AG20443 (cell line): Measurements from ENCODE around the gene SOX11.

Experiments used
- DNase-seq: peaks from one replicate; pipeline ENCODE4 v3.0.0; 2012; ENCODE audit warnings: low spot score, mixed read lengths

SOX11 gene

GRCh38 chr2:5691221-5691984, 781 bp upstream of the SOX11 start:
- no peak for DNase-seq

DNA sequence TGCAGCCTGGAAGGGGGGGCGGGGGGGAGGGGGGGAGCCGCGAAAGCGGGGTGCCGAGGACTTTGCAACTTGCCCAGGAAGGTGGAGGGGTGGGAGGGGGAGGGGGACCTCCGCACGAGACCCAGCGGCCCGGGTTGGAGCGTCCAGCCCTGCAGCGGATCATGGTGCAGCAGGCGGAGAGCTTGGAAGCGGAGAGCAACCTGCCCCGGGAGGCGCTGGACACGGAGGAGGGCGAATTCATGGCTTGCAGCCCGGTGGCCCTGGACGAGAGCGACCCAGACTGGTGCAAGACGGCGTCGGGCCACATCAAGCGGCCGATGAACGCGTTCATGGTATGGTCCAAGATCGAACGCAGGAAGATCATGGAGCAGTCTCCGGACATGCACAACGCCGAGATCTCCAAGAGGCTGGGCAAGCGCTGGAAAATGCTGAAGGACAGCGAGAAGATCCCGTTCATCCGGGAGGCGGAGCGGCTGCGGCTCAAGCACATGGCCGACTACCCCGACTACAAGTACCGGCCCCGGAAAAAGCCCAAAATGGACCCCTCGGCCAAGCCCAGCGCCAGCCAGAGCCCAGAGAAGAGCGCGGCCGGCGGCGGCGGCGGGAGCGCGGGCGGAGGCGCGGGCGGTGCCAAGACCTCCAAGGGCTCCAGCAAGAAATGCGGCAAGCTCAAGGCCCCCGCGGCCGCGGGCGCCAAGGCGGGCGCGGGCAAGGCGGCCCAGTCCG, 540 bp downstream of the SOX11 start:
- no peak for DNase-seq

DNA sequence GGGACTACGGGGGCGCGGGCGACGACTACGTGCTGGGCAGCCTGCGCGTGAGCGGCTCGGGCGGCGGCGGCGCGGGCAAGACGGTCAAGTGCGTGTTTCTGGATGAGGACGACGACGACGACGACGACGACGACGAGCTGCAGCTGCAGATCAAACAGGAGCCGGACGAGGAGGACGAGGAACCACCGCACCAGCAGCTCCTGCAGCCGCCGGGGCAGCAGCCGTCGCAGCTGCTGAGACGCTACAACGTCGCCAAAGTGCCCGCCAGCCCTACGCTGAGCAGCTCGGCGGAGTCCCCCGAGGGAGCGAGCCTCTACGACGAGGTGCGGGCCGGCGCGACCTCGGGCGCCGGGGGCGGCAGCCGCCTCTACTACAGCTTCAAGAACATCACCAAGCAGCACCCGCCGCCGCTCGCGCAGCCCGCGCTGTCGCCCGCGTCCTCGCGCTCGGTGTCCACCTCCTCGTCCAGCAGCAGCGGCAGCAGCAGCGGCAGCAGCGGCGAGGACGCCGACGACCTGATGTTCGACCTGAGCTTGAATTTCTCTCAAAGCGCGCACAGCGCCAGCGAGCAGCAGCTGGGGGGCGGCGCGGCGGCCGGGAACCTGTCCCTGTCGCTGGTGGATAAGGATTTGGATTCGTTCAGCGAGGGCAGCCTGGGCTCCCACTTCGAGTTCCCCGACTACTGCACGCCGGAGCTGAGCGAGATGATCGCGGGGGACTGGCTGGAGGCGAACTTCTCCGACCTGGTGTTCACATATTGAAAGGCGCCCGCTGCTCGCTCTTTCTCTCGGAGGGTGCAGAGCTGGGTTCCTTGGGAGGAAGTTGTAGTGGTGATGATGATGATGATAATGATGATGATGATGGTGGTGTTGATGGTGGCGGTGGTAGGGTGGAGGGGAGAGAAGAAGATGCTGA, 1.4 kb downstream of the SOX11 start:
- DNase-seq = no peak

GRCh38 chr2:5694306-5694705, 2.1 kb downstream of the SOX11 start:
- no peak for DNase-seq

DNA sequence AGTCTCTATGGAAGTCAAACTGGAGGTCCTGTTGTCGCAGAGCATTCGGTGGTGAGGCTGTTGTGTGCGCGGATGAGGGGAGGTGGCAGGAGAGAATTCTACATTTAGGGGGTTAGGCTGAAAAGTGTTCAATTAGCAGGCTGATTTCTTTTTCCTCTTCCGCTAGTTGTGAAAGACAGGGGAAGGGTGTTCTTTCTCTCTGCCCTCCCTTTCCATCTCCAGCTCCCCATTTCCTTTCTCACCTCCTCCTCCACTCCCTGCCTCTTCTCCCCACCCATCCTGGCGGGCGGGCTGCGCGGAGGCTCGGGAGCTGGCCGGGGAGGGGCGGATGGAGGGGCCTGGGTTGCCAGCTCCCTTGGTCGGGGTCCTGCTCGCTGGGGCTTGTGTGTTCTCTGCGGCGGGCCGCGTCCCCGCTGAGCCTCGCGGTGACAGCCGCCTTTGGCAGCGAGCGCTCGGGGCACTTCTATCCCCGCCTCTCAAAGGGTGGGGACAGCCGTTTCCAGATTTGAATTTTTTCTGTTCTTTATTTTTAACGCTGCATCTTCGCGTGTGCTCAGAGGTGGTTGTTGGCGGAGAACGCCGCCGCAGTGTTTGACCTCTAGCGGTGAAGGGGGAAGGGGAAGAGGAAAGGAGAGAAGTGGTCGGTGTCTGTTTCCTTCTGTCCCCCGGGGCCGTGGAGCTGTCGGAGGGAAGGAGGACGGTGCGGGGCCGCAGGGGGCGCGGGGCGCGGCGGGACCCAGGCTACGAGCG, 3.6 kb downstream of the SOX11 start:
- no peak for DNase-seq

GRCh38 chr2:5696404-5696944, 4.3 kb downstream of the SOX11 start:
- no peak for DNase-seq

DNA sequence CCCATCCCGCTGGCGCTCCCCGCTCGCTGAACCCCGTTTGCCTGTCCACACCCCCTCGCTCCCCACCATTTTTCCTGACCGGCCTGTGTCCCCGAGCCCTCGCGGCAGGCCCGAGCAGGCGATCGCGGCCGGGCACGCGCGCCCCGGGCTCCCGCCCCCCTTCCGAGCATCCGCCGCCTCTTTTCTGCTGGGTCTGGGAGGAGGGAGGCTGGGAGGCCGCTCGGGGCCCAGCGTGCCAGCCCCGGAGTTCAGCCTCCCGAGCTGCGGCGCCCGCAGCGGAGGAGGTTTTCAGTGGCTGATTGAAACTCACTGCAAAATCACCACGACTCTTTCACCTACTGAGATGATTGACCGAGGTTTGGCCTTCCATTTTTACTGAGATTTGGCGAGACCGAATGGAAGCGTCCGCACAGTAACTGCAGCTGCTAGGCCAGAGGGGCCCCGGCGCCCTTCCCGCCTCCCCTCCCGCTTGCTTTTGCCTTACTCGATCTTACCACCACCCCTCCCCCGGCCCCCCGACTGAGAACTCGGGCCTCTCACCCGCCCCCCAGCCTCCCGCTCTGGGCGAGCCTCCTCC, 4.8 kb downstream of the SOX11 start:
- DNase-seq = peak; percentile 34

GRCh38 chr2:5697562-5697961, 5.4 kb downstream of the SOX11 start:
- DNase-seq = no peak

DNA sequence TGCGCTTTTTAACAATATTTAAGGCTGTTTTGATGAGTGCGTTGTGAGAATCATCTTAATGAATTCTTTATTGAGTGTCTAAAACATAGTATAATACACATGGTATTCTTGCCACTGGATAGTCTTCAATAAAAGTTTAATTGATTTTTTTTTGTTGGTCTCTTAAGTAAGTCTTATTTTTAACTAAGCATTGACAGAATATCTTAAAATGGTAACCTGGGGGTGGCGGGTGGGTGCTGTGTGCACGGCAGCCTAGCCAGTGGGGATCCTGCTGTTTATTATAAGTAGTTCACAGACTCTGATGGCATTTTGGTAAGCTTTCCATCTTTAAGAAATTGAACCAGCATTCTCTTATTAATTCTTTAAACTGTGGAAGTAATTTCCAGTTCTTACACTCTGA, 6.0 kb downstream of the SOX11 start:
- no peak for DNase-seq

DNA sequence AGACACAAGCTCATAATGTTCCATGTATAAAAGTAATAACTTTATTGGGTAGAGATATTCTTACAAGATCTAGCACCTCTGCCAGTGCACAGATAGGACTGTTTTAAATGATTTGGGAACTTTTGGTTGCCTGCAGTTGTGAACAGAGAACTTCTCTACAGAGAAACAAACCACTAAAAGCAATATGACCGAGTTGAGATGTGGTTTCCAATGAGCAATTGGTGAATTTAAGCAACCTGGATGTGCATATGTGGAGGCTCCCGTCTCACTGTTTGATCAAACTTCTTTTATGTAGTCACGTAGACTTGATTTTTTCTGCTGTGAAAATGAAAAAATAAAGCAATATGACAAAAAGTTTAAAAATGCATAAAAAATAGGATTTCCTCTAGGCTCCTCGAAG, 7.8 kb downstream of the SOX11 start:
- no peak for DNase-seq

GRCh38 chr2:5700551-5700950, 8.4 kb downstream of the SOX11 start:
- DNase-seq = no peak

DNA sequence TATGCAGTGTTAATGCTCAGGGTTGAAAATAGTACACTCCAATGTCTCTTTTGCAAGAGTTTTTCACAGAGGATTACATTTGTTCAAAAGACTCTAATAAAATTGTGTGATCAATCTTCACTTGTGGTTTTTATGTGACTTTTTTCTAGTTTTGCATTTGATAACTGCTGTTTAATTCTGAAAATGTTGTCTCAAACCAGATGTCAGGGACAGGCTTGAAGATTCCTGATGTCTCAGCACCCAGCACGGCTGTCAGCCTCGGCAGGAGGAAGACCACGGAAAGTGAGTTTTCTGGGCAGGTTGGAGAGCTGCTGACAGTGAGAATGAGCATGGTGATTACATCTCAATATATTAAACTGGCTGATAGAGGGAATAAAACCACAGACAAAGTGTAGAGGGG, 9.1 kb downstream of the SOX11 start:
- DNase-seq = no peak

DNA sequence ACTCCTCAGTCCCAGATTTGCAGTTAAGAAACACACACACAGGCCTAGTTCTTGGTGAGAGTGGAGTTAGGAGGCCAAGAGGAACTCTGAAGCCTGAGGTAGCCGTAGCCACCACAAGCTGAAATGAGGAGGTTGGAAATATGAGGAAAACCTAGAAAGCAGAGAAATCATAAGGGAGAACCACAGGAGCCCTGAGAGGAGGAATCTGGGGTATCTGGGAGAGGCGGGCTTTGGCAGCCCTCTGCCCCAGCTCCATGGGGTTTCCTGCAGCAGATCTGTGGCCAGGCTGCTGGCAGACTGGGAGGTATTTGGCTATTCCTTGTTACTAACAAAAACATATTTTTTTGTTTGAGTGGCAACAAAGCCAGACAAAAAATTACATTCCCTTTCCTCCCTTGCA, 11.0 kb downstream of the SOX11 start:
- no peak for DNase-seq

GRCh38 chr2:5705490-5705889, 13.3 kb downstream of the SOX11 start:
- no peak for DNase-seq

GRCh38 chr2:5706717-5707455, 14.7 kb downstream of the SOX11 start:
- no peak for DNase-seq

- DNase-seq = no peak
Observed at GRCh38 chr2:5710615-5711014, 18.4 kb downstream of the SOX11 start.

- DNase-seq = no peak
Observed at GRCh38 chr2:5713101-5713500, 20.9 kb downstream of the SOX11 start.

DNA sequence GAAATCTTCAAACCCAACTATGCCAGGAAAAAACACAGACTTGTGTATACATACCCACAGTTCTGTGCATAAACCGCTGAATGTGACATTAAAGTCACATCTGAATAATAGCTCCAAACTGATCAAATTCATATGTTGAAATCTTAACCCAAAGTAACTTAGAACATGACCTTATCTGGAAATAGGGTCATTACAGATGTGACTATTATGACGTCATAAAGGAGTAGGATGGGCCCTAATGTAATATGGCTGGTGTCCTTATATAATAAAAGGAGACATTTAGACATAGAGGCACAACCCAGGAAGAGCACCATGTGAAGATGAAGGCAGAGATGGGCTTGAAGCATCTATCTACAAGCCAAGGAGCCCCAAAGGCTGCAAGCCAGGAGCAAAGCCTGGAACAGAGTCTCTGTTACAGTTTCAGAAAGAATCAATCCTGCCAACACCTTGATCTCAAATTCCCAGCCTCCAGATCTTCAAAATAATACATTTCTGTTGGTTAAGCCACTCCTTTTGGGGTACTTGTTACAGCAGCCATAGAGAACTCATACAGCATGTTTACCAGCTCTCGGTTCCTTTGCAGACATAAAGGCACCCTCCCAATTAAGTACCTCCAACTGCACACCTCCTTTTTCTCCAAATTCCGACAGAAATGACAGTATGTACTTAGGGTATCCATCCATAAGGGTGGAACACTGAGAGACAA, 27.6 kb downstream of the SOX11 start:
- DNase-seq = no peak

DNA sequence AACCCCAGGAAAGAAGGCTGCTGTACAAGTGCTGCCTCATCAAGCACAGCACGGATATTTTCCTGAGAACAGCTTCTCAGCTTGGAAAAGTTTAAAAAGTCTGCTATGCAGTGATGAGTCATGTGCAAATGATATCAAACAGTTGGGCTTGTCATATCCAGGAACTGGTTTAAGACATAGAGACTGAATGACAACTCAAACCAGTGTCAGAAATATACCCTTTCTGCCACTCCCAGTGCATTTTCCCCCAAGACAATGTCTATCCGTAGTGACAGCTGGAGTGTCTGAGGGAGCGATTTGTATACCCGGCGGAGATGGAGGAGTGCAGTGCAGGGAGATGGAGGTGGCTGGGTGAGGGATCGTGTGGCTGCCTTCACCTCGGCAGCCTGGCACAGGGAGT, 28.2 kb downstream of the SOX11 start:
- no peak for DNase-seq

DNA sequence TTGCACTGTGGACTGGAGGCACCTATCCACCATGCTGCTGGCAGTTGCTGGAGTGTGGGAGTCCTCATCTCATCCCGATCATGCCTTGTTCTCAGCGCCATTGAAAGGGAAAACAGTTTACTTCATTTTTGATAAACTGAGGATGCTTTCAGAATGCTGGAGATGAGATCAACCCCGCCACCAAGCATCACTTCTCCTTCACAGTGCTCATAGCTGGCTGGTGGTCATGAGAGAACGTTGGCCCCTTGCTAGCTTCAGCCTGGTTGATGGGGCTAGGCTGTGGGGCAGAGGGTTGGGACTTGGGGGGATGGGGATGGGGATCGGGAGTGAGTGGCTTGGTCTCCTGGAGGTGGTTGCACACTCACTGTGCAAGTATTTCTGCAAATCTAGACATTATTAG, 30.1 kb downstream of the SOX11 start:
- DNase-seq = no peak
